ENCODE results near the gene IL27RA. TPM values are rescaled to one million over a fixed set of nuclear protein-coding genes. Genes with fewer than 3 reads are reported as not detected.
A peak's percentile ranks its signal among the peaks of the same experiment; 100 is the strongest.

Gene IL27RA
- total RNA-seq, 2 donors from 2014 or later = 1.3 to 3.6 TPM

GRCh38 chr19:14061751-14062557 lies 30.4 kb downstream of the IL27RA start, which contains the start of gene PALM3:
Gene PALM3 (minus strand): TSS chr19:14062076. CDS start chr19:14061980, 96 bp downstream.
- Histone ChIP-seq H3K27ac (peak within 1 kb of the TSS; percentile 75 to 96 (median 94)), H3K27me3 (no peaks in the 10 kb centered on the region), H3K4me1 (peaks cover 48% of the 10 kb centered on the region), H3K36me3 (replicated peaks in 1 of 2; ENCODE audit: insufficient read depth in 1 of 2, low read depth in 2 of 2) (no peaks in the 10 kb centered on the region), H3K4me3 (peak within 1 kb of the TSS in 1 of 2 donors; percentile 47), H3K9me3 (no peaks in the 10 kb centered on the region)
- ATAC-seq (peak; percentile 97), DNase-seq (peak; percentile 83 to 96 (median 94))
- WGBS, 2 donors = 3 to 23% methylated on average over 8 to 19 of the region's 19 CpGs
- TF ChIP-seq POLR2A (IDR thresholded peaks at IDR 0.05) (peak; percentile 28 to 71 (median 68)), CTCF (IDR thresholded peaks at IDR 0.05) (peak in 3 of 7 experiments; percentile 11 to 30 (median 25))
- intact Hi-C loops (cut with DNase I) = no loop called here

GRCh38 chr19:14062558-14062855 lies 30.9 kb downstream of the IL27RA start:
- Histone ChIP-seq H3K27ac (peak overlapping the region; percentile 75 to 96 (median 94)), H3K9me3 (no peaks in the 10 kb centered on the region), H3K36me3 (replicated peaks in 1 of 2; ENCODE audit: insufficient read depth in 1 of 2, low read depth in 2 of 2) (no peaks in the 10 kb centered on the region), H3K4me1 (peaks cover 48% of the 10 kb centered on the region), H3K4me3 (no peak overlapping the region), H3K27me3 (no peaks in the 10 kb centered on the region)
- DNase-seq (no peak), ATAC-seq (no peak)
- 57 to 75% methylated on average over 4 to 5 of the region's 5 CpGs for WGBS, 2 donors
- TF ChIP-seq POLR2A (IDR thresholded peaks at IDR 0.05) (no peak), CTCF (IDR thresholded peaks at IDR 0.05) (no peak)
- intact Hi-C loops (cut with DNase I) = no loop called here

- ATAC-seq = no peak
- DNase-seq = no peak
- intact Hi-C loops (cut with DNase I) = no loop called here
- 65 to 67% methylated on average over 7 of the region's 7 CpGs for WGBS, 2 donors
- TF ChIP-seq POLR2A (IDR thresholded peaks at IDR 0.05) (no peak), CTCF (IDR thresholded peaks at IDR 0.05) (no peak)
- Histone ChIP-seq H3K4me3 (no peak overlapping the region), H3K9me3 (no peaks in the 10 kb centered on the region), H3K36me3 (replicated peaks in 1 of 2; ENCODE audit: insufficient read depth in 1 of 2, low read depth in 2 of 2) (no peaks in the 10 kb centered on the region), H3K4me1 (peaks cover 43% of the 10 kb centered on the region), H3K27me3 (no peaks in the 10 kb centered on the region), H3K27ac (peak overlapping the region in 1 of 4 donors; percentile 95)
These were observed 31.5 kb downstream of the IL27RA start for GRCh38 chr19:14063105-14063504.

GRCh38 chr19:14066134-14066533 lies 34.6 kb downstream of the IL27RA start:
- Histone ChIP-seq H3K27me3 (no peaks in the 10 kb centered on the region), H3K4me1 (peaks cover 18% of the 10 kb centered on the region), H3K27ac (no peak overlapping the region), H3K36me3 (replicated peaks in 1 of 2; ENCODE audit: insufficient read depth in 1 of 2, low read depth in 2 of 2) (no peaks in the 10 kb centered on the region), H3K9me3 (no peaks in the 10 kb centered on the region), H3K4me3 (no peak overlapping the region)
- ATAC-seq (no peak), DNase-seq (no peak)
- WGBS, 2 donors = 52 to 63% methylated on average over 2 of the region's 2 CpGs
- intact Hi-C loops (cut with DNase I) = no loop called here
- no peak for TF ChIP-seq POLR2A (IDR thresholded peaks at IDR 0.05)
- no peak for TF ChIP-seq CTCF (IDR thresholded peaks at IDR 0.05)
